HepG2 (cell line): ENCODE data around the gene MXRA8. TPM values are rescaled to one million over a fixed set of nuclear protein-coding genes. Genes with fewer than 3 reads are reported as not detected.
A peak's percentile ranks its signal among the peaks of the same experiment; 100 is the strongest.

Source experiments
- ATAC-seq: fragments of 200-7000 bp; cut with Tn5 transposase; 3 replicates; pipeline ENCODE4 v1.9.1; 2020; ENCODE audit warnings: mild to moderate bottlenecking, moderate library complexity
- BruUV-seq: library from RNA; stranded (reverse); fragments of 400-500 nt; replicated peaks from 2 replicates; lab custom pipeline; 2021; lab: Mats Ljungman, UMichigan
- CTCF ChIA-PET: fragments of 300-600 bp; formaldehyde crosslinking; extraction: SDS; loops from one replicate; lab custom pipeline; 2021; ENCODE audit warnings: low total read pairs, inconsistent platforms, low intra/inter-chr PET ratio; lab: Yijun Ruan, JAX
- POLR2A ChIA-PET: fragments of 350-600 bp; sonication (Branson Sonifier 250); formaldehyde crosslinking; loops from one replicate; lab custom pipeline; 2020; ENCODE audit warnings: antibody characterized with exemption, inconsistent platforms; lab: Yijun Ruan, JAX
- DNase-seq: peaks from one replicate; pipeline ENCODE4 v3.0.0-alpha.2; 2015; ENCODE audit warnings: low spot score
- FAIRE-seq: peaks from 3 replicates; lab custom pipeline; 2011; peaks lifted over from hg19 to GRCh38; lab: Jason Lieb, UNC
- H2AFZ ChIP-seq: one replicate; pipeline ENCODE4 v1.6.1; 2011; ENCODE audit warnings: low read length, inconsistent platforms
- H3K27ac ChIP-seq: fragments of 300-600 bp; 3 replicates; pipeline ENCODE4 v1.8.0; 2011; ENCODE audit warnings: mixed run types, mild to moderate bottlenecking, mixed read lengths, low read length, inconsistent platforms; ENCODE audit not compliant: insufficient read depth; ENCODE audit errors: extremely low read length
- H3K27me3 ChIP-seq, 2 experiments: fragments of 200-600 bp in 1 of 2; 2 replicates in 1 of 2; 3 replicates in 1 of 2; pipeline versions ENCODE4 v1.6.0 to v1.8.0; 2011; ENCODE audit warnings: low read length in 2 of 2, mild to moderate bottlenecking in 2 of 2, moderate library complexity in 2 of 2, inconsistent platforms in 1 of 2; ENCODE audit not compliant: insufficient read depth in 2 of 2, control insufficient read depth in 1 of 2
- H3K36me3 ChIP-seq, 2 experiments: fragments of 200-600 bp in 1 of 2; replicated peaks in 1 of 2; 2 replicates in 1 of 2; 3 replicates in 1 of 2; pipeline versions ENCODE4 v1.5.1 to v1.8.0; 2011; ENCODE audit warnings: low read length in 2 of 2, inconsistent platforms in 1 of 2; ENCODE audit not compliant: insufficient read depth in 2 of 2, control insufficient read depth in 1 of 2
- H3K4me1 ChIP-seq: 2 replicates; pipeline ENCODE4 v1.5.1; 2012; ENCODE audit warnings: low read length, inconsistent platforms; ENCODE audit not compliant: insufficient read depth
- H3K4me2 ChIP-seq: 2 replicates; pipeline ENCODE4 v1.6.0; 2011; ENCODE audit warnings: low read depth, low read length, inconsistent platforms
- H3K4me3 ChIP-seq, 3 experiments: fragments of 200-600 bp in 1 of 3; sonication (generic), shearing (Covaris generic) in 1 of 3; replicated peaks in 1 of 3; 2 replicates each; pipeline ENCODE4 v1.5.1; 2011 to 2016; ENCODE audit warnings: low read length in 3 of 3, inconsistent platforms in 2 of 3, low read depth in 2 of 3, mild to moderate bottlenecking in 2 of 3, control low read depth in 1 of 3, mixed read lengths in 1 of 3; ENCODE audit not compliant: insufficient read depth in 1 of 3
- H3K79me2 ChIP-seq: one replicate; pipeline ENCODE4 v1.6.1; 2011; ENCODE audit warnings: low read length, inconsistent platforms; ENCODE audit not compliant: insufficient read depth
- H3K9ac ChIP-seq: 2 replicates; pipeline ENCODE4 v1.6.0; 2011; ENCODE audit warnings: mild to moderate bottlenecking, low read depth, low read length, inconsistent platforms; ENCODE audit not compliant: insufficient read depth
- H3K9me3 ChIP-seq: 2 replicates; pipeline ENCODE4 v1.5.1; 2012; ENCODE audit warnings: mild to moderate bottlenecking, low read length
- H4K20me1 ChIP-seq: 2 replicates; pipeline ENCODE4 v1.6.0; 2011; ENCODE audit warnings: inconsistent platforms, mild to moderate bottlenecking, low read length, moderate library complexity; ENCODE audit not compliant: insufficient read depth
- AGO2 ChIP-seq: fragments of 200-400 bp; formaldehyde crosslinking; optimal IDR thresholded peaks from 2 replicates; pipeline ENCODE3; 2017; ENCODE audit warnings: mild to moderate bottlenecking, low read depth, low read length, moderate library complexity
- BCL3 ChIP-seq: sonication (generic); formaldehyde crosslinking; IDR thresholded peaks from 2 replicates; pipeline ENCODE4 v1.5.1; 2020; ENCODE audit warnings: mild to moderate bottlenecking, missing genetic modification reagents, moderate library complexity
- DNMT1 ChIP-seq: sonication (generic); formaldehyde crosslinking; IDR thresholded peaks from 2 replicates; pipeline ENCODE4 v1.5.1; 2020; ENCODE audit warnings: mild to moderate bottlenecking, missing genetic modification reagents
- GLI4 ChIP-seq: sonication (generic); formaldehyde crosslinking; IDR thresholded peaks from 2 replicates; pipeline ENCODE4 v1.5.1; 2020; ENCODE audit warnings: missing genetic modification reagents, mild to moderate bottlenecking, moderate library complexity, borderline replicate concordance
- JDP2 ChIP-seq: sonication (generic); formaldehyde crosslinking; IDR thresholded peaks from 2 replicates; pipeline ENCODE4 v1.8.1; 2022; ENCODE audit warnings: missing genetic modification reagents, borderline replicate concordance
- KAT7 ChIP-seq: IDR thresholded peaks from 2 replicates; pipeline ENCODE4 v1.6.1; 2018; ENCODE audit warnings: borderline replicate concordance, missing compliant biosample characterization
- PTBP1 ChIP-seq: fragments of 200-400 bp; formaldehyde crosslinking; IDR thresholded peaks from 2 replicates; pipeline ENCODE4 v1.6.1; 2018; ENCODE audit warnings: low read length, low read depth; ENCODE audit not compliant: poor library complexity, severe bottlenecking
- RARG ChIP-seq: sonication (generic); formaldehyde crosslinking; IDR thresholded peaks from 2 replicates; pipeline ENCODE4 v1.4.0; 2020; ENCODE audit warnings: low read depth, mild to moderate bottlenecking, missing genetic modification reagents
- TIGD3 ChIP-seq: sonication (generic); formaldehyde crosslinking; IDR thresholded peaks from 2 replicates; pipeline ENCODE4 v1.5.1; 2020; ENCODE audit warnings: mild to moderate bottlenecking, missing genetic modification reagents, borderline replicate concordance
- TMF1 ChIP-seq: sonication (generic); formaldehyde crosslinking; IDR thresholded peaks from 2 replicates; pipeline ENCODE4 v1.8.1; 2022; ENCODE audit warnings: low read depth, missing genetic modification reagents
- ZFP82 ChIP-seq: sonication (generic); formaldehyde crosslinking; IDR thresholded peaks from 2 replicates; pipeline ENCODE4 v1.5.1; 2020; ENCODE audit warnings: mild to moderate bottlenecking, missing genetic modification reagents, borderline replicate concordance
- ZMAT3 ChIP-seq: sonication (generic); formaldehyde crosslinking; conservative IDR thresholded peaks from 2 replicates; pipeline ENCODE4 v1.7.0; 2021; ENCODE audit warnings: missing genetic modification reagents
- ZNF496 ChIP-seq: sonication (generic); formaldehyde crosslinking; IDR thresholded peaks from 2 replicates; pipeline ENCODE4 v1.8.1; 2023; ENCODE audit warnings: mild to moderate bottlenecking, moderate library complexity, missing genetic modification reagents; ENCODE audit not compliant: insufficient replicate concordance
- ZNF615 ChIP-seq: sonication (generic); formaldehyde crosslinking; IDR thresholded peaks from 2 replicates; pipeline ENCODE4 v1.5.0; 2020; ENCODE audit warnings: mild to moderate bottlenecking, missing genetic modification reagents, borderline replicate concordance
- WGBS: methylation state at CpG from one replicate; pipeline ENCODE4 v1.1.6; 2017; ENCODE audit warnings: low lambda C conversion rate; 5-methylcytosine and 5-hydroxymethylcytosine counted together
- in situ Hi-C: cut with HindIII; loops from 2 replicates; pipeline ENCODE4 v1.10.0; 2017; ENCODE audit warnings: low pct_unique_long_range_greater_than_20kb; ENCODE audit not compliant: extremely low pct_ligation_motif_present
- intact Hi-C: fragments of 100-400 bp; cut with micrococcal nuclease; formaldehyde crosslinking; loops from one replicate; pipeline ENCODE4 v1.10.0; 2022; ENCODE audit not compliant: unreplicated experiment
- polyA plus RNA-seq, 8 experiments: library from polyadenylated mRNA; depleted of rRNA in 3 of 8; stranded (reverse) in 7 of 8; unstranded in 1 of 8; fragments of >200 nt; fragmentation: Illumina TruSeq in 4 of 8; extraction: Trizol in 4 of 8; gene quantifications; 2 replicates each; pipeline versions ENCODE4 v1.2.1 to v1.2.3, GENCODE V29; 2011 to 2016; ENCODE audit warnings: low read depth in 4 of 8, missing spikeins in 1 of 8, mixed read lengths in 1 of 8; ENCODE audit not compliant: insufficient read depth in 1 of 8
- total RNA-seq, 5 experiments: library from RNA; depleted of rRNA; stranded (reverse); fragments of >200 nt; fragmentation: Illumina TruSeq; extraction: Trizol; gene quantifications; 2 replicates each; pipeline ENCODE4 v1.2.3, GENCODE V29; 2016; ENCODE audit warnings: low read depth in 1 of 5
- TF ChIP-seq, protein P1 (sequence below): sonication (generic); formaldehyde crosslinking; IDR thresholded peaks from 2 replicates; pipeline ENCODE4 v1.5.1; 2020; ENCODE audit warnings: missing genetic modification reagents, mild to moderate bottlenecking, borderline replicate concordance
- TF ChIP-seq, protein P2 (sequence below): sonication (generic); formaldehyde crosslinking; IDR thresholded peaks from 2 replicates; pipeline ENCODE4 v1.5.0; 2020; ENCODE audit warnings: mild to moderate bottlenecking, missing genetic modification reagents, borderline replicate concordance

Gene MXRA8
- total and polyA plus RNA-seq, 2 of the 13 experiments (the other 11 are each of a cell fraction or from before 2014, with no cell fraction given): 19.8 to 44.8 TPM

GRCh38 chr1:1306661-1307260 is 51.6 kb downstream of the MXRA8 start (continued):
- no peak for TF ChIP-seq ZFP82 (CRISPR knock-in tag)
- TF ChIP-seq ZNF496 (CRISPR knock-in tag): no peak
- no peak for TF ChIP-seq RARG (CRISPR knock-in tag)
- TF ChIP-seq ZMAT3 (CRISPR knock-in tag): peak; percentile 64; the same call in 1 of the 2 replicates
- TF ChIP-seq DNMT1: no peak
- no peak for TF ChIP-seq TIGD3

DNA sequence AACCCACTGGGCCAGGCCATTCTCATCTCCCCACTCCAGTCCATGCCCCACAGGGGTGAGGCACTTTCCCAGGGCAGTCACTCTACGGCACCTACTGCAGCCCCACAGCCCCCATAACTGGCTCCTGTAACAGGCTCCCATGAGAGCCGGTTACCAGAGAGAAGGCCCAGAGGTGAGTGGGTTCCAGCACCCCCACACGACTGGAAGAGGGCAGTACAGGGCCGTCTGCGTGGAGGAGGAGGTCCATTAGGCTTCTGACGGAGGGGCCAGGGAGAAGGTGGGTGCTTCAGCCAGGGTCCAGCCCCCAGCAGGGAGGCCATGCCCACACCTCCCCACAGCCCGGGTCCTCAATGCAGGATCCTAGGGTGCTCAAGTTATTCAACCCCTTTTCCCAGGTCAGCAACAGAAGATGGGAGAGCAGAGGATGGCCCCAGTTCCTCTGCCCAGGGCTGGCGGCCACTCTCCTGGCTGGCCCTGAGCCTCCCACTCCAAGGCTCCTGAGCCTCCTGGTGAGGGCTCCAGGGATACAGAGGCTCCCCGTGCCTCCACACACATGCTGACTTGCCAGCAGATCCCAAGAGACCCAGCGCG is 52.2 kb downstream of the MXRA8 start:
- Histone ChIP-seq H3K9ac (peak overlapping the region; percentile 88), H3K27me3 (no peaks in the 10 kb centered on the region), H2AFZ (no peak overlapping the region), H3K4me1 (peaks cover 37% of the 10 kb centered on the region), H3K9me3 (no peaks in the 10 kb centered on the region), H4K20me1 (no peaks in the 10 kb centered on the region; the same call in 1 of the 2 replicates), H3K4me3 (peak overlapping the region; percentile 77 to 93 (median 91)), H3K4me2 (peak overlapping the region; percentile 98), H3K36me3 (peaks cover 2 to 11% of the 10 kb centered on the region in 2 experiments; a peak in 1 of 5 replicates), H3K79me2 (peaks cover 15% of the 10 kb centered on the region), H3K27ac (peak overlapping the region; percentile 79)
- peak; percentile 35 for ATAC-seq
- WGBS: 3% methylated on average over 7 of the region's 11 CpGs
- peak; percentile 60 for DNase-seq
- no TSS peak for BruUV-seq
- ChIA-PET CTCF (no interaction called here), POLR2A (interaction anchor here (0.9 to 2.0 kb wide), 7 partner anchors 12 to 181 kb away, joined by 3 to 11 read pairs (median 3); partner anchors contain the start of genes ANKRD65 and UBE2J2)
- in situ Hi-C loops: no loop called here
- intact Hi-C loops: no loop called here
- FAIRE-seq: peak; percentile 18
- TF ChIP-seq TMF1 (no peak), BCL3 (CRISPR knock-in tag) (peak; percentile 4; the same call in 1 of the 2 replicates), ZNF615 (CRISPR knock-in tag) (no peak), JDP2 (CRISPR knock-in tag) (no peak), AGO2 (no peak), PTBP1 (no peak), KAT7 (CRISPR knock-in tag) (no peak; the same call in 1 of the 2 replicates), GLI4 (CRISPR knock-in tag) (0 out of 2 replicates have a peak, but pooled peaks have one; percentile 28)
- TF ChIP-seq, protein P1, sequence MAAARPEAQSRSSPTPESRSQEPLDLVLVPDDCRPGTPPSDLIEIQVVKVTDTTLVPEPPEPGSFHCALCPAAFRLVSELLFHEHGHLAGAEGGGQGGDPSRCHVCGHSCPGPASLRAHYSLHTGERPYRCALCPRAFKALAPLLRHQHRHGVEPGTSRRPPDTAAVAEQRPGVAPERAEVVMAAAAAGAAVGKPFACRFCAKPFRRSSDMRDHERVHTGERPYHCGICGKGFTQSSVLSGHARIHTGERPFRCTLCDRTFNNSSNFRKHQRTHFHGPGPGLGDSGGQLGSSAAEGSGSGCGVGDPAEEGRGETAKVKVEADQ (CRISPR knock-in tag): no peak; the same call in 1 of the 2 replicates
- TF ChIP-seq, protein P2, sequence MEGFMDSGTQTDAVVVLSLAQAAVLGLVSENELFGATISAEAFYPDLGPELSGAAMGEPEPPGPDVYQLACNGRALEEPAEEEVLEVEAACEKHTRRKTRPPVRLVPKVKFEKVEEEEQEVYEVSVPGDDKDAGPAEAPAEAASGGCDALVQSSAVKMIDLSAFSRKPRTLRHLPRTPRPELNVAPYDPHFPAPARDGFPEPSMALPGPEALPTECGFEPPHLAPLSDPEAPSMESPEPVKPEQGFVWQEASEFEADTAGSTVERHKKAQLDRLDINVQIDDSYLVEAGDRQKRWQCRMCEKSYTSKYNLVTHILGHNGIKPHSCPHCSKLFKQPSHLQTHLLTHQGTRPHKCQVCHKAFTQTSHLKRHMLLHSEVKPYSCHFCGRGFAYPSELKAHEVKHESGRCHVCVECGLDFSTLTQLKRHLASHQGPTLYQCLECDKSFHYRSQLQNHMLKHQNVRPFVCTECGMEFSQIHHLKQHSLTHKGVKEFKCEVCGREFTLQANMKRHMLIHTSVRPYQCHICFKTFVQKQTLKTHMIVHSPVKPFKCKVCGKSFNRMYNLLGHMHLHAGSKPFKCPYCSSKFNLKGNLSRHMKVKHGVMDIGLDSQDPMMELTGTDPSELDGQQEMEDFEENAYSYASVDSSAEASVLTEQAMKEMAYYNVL (CRISPR knock-in tag): no peak
